ENCODE results near the gene PPIA. TPM values are rescaled to one million over a fixed set of nuclear protein-coding genes. Genes with fewer than 3 reads are reported as not detected.
A peak's percentile ranks its signal among the peaks of the same experiment; 100 is the strongest.

PPIA gene
- total RNA-seq: 3,738 and 4,469 TPM in 2 replicates

DNA sequence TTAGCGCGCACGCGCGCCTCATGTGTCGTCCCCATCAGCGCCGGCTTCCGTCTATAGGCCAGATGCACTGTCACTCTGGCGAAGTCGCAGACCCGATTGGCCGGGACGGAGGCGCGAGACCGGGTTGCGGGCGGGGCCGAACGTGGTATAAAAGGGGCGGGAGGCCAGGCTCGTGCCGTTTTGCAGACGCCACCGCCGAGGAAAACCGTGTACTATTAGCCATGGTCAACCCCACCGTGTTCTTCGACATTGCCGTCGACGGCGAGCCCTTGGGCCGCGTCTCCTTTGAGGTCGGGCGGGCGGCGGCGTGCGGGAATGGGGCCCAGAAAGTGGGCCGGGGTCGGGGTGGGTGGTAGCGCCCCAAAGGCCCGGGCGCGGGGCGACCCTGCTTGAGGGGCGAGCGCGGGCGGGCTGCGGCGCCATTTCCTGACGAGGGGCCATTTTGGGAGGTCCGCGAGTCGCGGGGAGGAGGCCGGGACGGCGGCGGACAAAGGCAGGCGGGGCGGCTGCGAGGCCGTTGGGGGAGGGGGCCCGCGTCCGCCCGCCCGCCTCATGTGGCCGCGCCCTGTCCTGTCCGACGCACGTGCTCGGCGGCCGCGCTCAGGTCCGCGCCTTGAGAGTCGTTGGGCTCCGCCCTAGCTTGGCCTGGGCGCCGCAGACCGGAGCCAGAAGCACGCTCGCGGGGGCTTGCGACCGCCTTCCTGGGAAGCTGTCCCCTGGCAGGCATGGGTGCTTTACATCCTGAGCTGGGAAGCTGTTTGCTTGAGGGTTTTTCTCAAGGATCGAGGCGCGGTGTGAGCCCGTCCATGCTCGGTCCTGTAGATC is at the start of gene PPIA:
PPIA (plus strand) TSS at position 178 of the 825 bp plus-strand sequence; CDS start at position 222, 44 bp downstream.
- no peak for TF ChIP-seq CTCF (conservative IDR thresholded peaks at IDR 0.05; ENCODE audit: low read depth, low read length)
- peak; percentile 65 for DNase-seq (ENCODE audit: low read depth)

GRCh38 chr7:44748045-44748947 is 48.2 kb upstream of the PPIA start, which contains the start of gene ZMIZ2:
Gene ZMIZ2, plus strand, starts transcription at chr7:44748847. Its CDS starts 7,403 bp downstream, at chr7:44756250.
- TF ChIP-seq CTCF (conservative IDR thresholded peaks at IDR 0.05; ENCODE audit: low read depth, low read length): no peak
- DNase-seq (ENCODE audit: low read depth): no peak
- H3K4me3 ChIP-seq (ENCODE audit: low read depth, low read length): peak within 1 kb of the TSS; percentile 88

More for the DNA sequence above, at the start of gene PPIA:
- peak within 1 kb of the TSS; percentile 96 for H3K4me3 ChIP-seq (ENCODE audit: low read depth, low read length)

DNA sequence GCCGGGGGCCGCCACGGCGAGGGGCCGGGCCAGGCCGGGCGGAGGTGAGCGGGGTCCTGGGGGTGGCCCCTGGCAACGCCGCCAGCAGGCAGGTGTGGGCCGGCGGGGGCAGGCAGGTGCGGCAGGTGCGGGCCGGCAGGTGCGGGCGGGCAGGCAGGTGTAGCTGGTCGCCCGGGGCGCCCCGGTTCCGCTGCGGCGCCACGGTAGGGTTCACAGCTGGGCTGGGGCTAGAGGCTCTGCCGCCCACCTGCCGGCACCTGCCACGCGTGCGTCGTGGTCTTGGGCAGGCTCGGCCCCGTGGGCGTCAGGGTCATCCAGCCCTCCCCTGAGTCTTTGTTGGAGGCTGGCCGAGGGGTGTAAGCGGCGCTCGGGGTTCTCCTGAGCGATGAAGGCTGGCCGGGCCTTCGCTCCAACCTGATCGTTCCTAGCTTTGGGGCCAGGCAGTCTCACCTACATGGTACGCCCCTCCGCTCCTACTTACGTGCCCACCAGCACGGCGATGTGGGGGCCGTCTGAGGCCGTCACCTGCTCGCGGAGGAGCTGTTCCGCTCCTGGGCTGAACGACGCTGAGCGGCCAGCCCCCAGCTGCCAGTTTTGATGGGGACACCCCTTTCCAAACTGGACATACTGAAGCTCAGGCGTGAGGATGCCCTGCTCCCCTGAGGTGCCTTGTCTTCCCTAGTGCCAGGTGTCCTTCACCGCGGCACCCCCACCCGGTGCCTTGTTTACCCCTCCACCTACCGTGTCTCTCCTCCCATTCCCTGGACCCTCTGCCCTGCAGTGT is 47.3 kb upstream of the PPIA start:
- DNase-seq (ENCODE audit: low read depth): no peak
- no peak for TF ChIP-seq CTCF (conservative IDR thresholded peaks at IDR 0.05; ENCODE audit: low read depth, low read length)
- H3K4me3 ChIP-seq (ENCODE audit: low read depth, low read length): peak overlapping the region; percentile 88

DNA sequence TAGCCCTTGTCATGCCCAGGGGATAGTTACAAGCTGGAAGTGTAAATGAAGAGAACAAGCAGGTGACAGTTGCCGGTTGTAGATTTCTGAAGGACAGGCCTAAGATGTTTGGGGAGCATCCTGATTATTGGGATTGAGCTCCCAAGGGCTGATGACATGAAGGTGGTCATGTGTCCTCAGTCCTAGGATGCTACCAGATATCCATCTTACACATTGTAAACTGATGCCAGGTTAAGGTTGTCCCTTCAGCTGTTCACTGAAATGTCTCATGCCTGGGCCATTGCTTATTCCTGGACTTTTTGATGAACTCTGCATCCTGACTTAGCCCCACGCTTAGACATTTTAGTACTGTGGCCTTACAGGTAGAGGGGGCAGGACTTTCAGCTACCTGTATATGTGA is 46.5 kb upstream of the PPIA start:
- TF ChIP-seq CTCF (conservative IDR thresholded peaks at IDR 0.05; ENCODE audit: low read depth, low read length): no peak
- no peak for DNase-seq (ENCODE audit: low read depth)
- peak overlapping the region; percentile 88 for H3K4me3 ChIP-seq (ENCODE audit: low read depth, low read length)

GRCh38 chr7:44750424-44750823 is 46.1 kb upstream of the PPIA start:
- TF ChIP-seq CTCF (conservative IDR thresholded peaks at IDR 0.05; ENCODE audit: low read depth, low read length): no peak
- no peak for DNase-seq (ENCODE audit: low read depth)
- peak overlapping the region; percentile 88 for H3K4me3 ChIP-seq (ENCODE audit: low read depth, low read length)

DNA sequence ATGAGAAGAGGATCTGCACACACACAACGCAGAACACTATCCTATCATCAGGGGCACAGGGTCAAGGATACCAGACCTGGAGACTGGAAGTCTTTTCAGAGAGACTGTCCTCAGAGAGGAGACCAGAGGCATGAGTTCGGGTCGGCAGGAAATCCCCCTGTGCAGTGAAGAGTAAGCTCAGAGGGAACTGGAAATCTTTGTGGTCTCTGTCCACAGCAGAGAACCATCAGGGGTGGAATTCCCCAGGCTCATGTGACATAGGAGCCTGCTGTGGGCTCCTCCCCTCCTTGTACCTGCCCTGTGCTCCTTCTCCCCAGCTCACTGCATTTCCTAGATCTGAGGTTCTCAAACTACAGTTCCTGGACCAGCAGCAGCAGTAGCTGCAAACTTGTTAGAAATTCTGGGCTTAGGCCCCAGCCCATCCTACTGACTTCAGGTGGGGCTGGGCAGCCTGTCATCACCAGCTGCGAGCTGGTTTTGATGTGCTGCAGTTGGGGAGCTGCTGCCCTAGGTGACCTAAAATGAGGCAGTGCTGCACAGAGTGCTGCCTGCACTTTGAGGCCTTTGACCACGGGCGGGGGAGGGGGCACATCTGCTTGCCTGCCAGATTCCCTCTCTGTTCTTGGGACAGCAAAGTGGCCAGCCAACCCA is 45.4 kb upstream of the PPIA start:
- peak; percentile 47 for DNase-seq (ENCODE audit: low read depth)
- TF ChIP-seq CTCF (conservative IDR thresholded peaks at IDR 0.05; ENCODE audit: low read depth, low read length): no peak
- H3K4me3 ChIP-seq (ENCODE audit: low read depth, low read length): no peak overlapping the region

All from epithelial cell of proximal tubule (primary cell).